GM21367 (cell line): Measurements from ENCODE around the gene PER1.

ENCODE experiments used
- ATAC-seq: cut with Tn5 transposase; IDR thresholded peaks from one replicate; pipeline ENCODE4 v1.9.1; 2021; ENCODE audit not compliant: unreplicated experiment

The PER1 gene

GRCh38 chr17:8095361-8095760, 56.8 kb downstream of the PER1 start:
- ATAC-seq = no peak

DNA sequence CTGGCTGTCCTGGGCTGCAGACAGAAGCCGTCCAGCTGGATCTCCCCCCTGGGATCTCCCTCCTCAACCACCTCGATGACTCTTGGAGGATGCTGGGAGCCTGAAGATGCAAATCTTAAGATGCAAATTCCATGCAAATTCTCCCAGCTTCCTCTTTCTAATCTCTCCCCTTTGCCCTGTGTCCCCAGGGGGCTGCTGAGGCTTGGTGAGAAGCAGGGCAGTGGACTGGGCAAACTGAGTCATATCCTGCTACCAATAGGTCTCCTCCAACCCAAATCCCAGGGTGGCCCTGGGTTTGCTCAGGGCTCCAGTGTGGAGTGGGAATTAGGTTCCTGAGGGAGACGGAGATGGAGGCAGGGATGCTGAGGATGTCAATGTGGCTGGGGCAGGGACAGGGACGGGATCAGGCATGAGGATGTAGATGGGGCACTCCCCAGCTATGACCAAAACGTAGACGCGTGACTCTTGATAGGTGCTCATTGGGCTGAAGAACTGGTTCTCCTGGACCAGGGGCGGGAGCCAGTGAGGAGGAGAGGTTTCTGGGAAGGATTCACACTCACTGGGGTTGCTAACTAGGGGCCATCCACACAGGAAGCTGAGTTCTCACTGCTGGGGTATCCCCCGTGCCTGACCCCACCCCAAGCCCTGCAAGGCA, 61.0 kb downstream of the PER1 start:
- no peak for ATAC-seq
